Activated CD8-positive, alpha-beta memory T cell treated with anti-CD3 and anti-CD28 coated beads, Interleukin-2, amount 50 U/mL, for 4 hours (primary cell): ENCODE measurements around the gene SP3.

ENCODE experiments used
- DNase-seq: peaks from one replicate; pipeline ENCODE4 v3.0.0-alpha.2; 2020

Gene SP3

GRCh38 chr2:173993459-173993858 lies 28.3 kb upstream of the SP3 start:
- DNase-seq: no peak

DNA sequence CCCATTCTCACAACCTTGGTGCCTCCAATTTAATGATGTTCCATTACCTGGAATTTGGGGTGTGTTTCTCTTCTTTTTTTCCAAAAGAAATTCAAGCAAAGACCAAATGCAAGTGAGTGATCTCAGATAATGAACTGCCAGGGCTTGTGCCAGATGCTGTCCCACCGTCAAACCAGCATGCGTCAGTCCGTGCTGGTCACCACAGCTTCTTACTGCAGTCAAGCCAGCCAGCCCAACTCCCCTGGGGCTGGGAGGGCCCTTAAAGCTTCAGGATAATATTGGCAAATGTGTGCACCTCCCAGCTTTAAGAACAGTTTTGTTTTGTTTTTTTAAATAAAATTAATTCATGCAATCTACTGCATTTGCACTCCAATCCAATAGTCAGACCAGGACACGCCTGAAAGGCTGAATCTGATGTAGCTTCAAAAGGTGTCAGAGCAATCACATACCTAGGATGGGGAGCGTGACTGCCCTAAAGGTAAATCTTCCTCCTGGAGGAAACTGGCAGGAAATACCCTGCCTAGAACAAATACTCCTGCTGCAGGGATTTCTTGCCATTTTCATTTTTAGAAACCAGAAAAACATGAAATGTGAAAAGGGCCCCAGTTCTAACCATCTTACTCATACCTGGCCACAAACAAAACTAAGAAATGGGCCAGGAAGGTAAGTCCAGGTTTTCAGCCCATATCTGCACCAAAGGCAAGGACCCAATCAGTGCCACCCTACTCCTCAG lies 26.8 kb upstream of the SP3 start:
- DNase-seq: no peak

DNA sequence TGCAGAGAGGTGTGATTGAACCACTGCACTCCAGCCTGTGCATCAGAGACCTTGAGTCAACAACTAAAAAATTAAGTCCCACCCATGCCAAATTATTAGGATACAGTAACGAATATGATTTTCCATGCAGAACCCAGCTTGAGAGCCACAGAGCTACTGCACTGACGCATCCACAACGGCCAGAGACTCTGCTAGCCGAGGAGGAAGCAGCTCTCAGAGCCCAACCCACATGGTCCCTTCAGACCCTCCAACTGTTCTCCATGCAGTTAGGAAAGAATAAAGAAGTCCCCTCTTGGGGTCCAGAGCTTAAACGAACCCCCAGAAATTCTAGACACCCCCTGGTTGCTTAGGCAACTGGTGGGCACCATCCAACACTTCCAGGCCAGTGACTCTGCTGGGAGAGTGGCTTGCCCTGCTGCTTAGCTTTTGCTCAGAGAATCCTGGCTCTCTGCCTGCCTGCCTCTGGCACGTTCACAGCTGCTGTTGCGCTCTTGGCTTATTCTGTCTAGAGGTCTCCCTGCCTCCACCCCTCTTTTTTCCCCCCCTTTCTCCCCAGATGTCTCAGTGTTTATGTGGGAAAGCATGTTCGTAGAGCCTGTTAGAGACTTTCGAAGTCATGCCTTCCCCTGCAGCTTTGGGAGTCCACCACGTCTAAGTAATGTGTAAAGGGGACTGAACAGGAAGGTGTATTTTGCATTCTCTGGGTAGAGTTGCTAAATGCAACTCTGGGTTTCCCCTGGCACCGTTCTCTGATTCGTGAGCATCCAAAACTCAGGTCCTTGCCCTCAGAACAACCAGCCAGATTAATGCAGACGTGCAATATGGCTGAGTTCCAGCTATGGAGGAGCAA lies 26.0 kb upstream of the SP3 start:
- no peak for DNase-seq

GRCh38 chr2:173990245-173990644 lies 25.1 kb upstream of the SP3 start:
- DNase-seq: no peak

DNA sequence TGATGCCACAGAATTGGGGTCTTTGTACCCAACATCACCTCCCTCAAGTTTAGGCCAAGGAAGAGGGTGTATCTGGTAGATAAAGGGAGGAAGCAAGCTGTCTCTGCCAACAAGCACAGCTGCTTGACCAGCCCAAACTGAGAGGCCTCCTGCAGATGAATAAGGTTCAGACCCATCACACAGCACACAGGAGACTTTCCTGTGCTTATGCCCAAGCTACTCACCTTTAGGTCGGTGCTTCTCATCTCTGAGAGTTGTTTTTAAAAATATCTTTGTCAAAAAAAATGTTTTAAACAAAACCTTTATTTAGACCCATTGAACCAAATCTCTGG lies 24.7 kb upstream of the SP3 start:
- DNase-seq: no peak

DNA sequence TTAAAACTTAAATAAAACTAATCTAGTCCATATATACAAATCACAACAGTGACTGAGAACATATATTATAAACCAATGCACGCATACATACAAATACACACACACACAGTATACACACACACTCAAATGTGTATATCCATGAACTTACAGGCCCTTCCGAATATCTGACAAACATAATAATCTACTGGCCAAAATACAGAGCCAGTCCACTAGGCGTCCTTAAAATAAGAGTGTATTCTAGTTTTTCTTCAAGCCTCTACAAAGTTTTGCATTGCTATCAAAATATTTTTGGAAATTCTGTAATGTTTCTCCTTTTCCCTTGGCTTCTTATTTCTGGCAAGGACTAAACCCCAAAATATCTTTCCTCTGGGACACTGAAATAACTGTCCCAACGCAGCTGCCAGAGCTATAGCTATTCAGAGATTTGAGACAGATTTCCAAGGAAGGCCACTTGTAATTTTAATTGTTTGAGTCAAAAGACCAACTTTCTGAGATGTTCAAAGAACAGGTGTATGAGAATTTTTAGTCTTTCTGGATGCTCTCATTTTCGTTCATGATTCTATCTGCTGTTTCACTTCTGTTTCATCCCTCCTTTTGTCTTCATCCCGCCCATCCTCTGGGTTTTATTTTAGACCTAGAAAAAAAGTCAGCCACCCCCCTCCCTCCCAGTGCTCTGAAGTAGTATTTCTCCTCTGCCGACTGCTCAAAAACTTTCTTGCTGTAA lies 24.1 kb upstream of the SP3 start:
- DNase-seq: no peak

GRCh38 chr2:173986805-173987204 lies 21.6 kb upstream of the SP3 start:
- DNase-seq: no peak

DNA sequence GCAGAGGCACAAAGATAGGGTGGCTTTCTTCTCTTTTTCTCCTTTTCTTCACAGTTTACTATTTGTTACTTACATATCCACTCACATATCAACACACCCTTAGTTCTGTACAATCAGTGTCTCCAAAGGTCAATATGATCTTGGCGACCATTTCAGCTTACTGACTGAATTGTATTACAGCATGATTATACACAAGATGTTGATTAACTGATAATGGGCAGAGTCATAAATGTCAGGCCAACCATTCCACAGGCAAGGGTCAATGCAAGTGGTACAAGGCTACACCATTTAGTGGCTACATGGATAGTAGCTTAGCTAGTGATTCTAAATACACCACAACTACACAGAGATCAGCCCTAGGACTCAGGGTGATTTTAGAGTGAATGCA lies 20.4 kb upstream of the SP3 start:
- no peak for DNase-seq

DNA sequence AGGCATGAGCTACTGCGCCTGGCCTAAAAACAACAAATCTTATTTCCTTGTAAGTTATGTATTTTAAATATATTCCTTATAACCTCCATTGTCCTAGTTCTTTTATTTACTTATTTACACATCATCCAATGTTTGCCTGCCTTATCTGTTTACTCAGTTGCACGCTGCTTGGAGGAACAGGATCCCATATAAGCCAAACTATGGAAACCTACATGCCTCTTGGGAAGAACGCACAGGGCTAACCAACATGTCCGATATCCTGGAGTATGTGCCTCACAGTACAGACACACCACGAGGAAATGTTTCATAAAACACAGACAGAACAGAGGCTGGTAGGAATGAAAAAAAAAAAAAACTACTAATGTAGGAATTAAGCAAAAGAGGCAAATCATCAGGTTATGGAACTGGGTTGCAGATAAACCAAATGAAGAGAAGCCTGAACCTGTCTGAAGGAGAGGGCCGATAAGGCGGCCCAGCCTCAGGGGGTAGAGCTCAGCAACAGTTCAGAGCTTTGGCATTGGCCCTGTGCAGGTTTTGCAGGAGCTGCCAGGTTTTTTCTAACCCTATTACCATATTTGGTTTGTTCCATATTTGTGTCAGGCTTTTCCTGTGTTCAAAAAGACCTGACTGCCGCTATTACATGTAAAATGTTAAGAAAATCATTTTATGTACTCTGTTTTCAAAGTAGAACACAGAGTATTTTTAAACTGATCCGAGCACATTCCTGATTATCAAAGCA lies 19.9 kb upstream of the SP3 start:
- DNase-seq: no peak

DNA sequence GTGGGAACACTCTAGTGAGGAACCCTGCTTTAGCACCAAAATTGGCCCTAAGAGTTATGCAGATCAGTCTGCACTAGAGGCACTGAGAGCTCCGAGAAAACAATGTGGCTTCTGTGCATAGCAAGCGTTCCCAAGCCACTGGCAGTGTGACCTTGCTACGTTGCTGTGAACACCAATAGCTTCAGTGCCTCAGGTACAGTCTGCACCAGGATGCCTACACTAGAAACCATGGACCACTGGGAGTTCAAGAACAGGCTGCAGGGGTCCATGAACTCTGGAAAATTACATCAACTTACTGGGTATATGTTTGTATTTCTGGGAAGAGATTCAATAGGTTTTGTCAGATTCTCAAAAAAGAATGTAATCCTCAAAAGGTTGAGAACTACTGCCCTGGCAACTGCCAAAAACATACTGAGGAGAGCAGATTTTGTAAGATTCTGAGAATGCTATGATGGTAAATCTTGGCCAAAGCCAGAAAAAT lies 18.3 kb upstream of the SP3 start:
- DNase-seq: no peak

- no peak for DNase-seq
Observed at GRCh38 chr2:173982918-173983317, 17.7 kb upstream of the SP3 start.

- no peak for DNase-seq
Observed at GRCh38 chr2:173982182-173982714, 17.1 kb upstream of the SP3 start.

GRCh38 chr2:173981520-173981919 lies 16.3 kb upstream of the SP3 start:
- no peak for DNase-seq

DNA sequence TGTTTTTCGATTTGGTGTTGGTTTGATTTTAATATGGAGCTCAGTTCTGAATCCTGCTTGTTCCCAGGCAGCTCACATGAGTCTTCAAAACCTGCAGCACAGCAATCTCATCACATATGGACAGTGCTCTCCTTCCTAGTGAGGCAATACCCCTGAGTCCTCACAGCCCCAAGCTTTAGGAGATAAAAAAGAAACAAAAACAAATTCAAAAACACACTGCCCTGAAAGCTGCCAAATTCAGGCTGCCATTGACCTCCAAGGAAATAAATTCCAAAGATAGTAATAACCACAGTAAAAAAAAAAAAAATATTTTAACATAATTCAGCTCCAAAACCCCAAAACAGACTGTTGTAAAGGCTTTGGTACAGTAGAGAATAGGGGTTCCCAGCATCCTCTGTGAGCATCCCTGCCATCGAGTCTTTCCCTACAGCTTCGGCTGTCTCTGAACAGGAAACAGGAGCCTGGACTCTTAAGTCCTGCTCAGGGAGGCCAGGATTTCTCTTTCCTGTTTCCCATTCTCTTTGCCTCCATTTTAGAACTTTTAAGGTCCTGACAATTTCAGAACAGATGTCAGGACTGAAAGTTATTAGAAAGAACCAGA lies 14.7 kb upstream of the SP3 start:
- no peak for DNase-seq

DNA sequence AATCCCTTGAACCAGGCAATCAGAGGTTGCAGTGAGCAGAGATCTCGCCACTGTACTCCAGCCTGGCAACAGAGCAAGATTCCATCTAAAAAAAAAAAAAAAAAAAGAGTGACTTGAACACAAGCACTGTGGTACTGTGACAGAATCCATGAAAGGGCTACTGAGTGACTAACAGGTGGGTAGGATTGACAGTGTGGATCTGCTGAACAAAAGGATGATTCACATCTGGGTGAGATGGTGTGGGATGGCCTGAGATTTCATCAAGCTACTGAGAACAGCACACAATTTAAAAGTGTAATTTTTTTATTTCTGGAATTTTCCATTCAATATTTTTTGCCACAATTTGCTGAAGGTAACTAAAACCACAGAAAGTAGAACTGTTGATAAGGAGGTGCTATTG lies 13.3 kb upstream of the SP3 start:
- no peak for DNase-seq

- no peak for DNase-seq
Observed at GRCh38 chr2:173972636-173973035, 7.5 kb upstream of the SP3 start.

GRCh38 chr2:173972165-173972564 lies 7.0 kb upstream of the SP3 start:
- DNase-seq: no peak

DNA sequence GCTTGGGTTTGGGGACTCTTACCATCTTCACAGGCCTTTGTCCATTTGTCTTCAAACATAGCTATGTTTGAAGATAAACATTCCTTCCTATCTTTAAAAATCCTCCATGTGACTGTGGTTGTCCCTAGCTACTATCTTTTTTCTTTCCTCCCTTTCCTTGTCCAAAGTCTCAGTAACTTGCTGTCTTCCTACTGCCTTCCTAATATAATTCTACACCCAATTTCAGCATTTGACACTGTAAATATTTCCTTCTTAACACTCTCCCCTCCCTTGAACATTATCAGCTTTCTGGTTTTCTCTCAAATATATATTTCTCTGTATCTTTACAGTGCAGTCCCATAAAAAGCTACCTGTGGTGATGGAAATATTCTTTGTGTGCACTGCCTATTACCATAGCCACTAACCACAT lies 5.3 kb upstream of the SP3 start:
- no peak for DNase-seq

GRCh38 chr2:173969886-173970285 lies 4.7 kb upstream of the SP3 start:
- no peak for DNase-seq

DNA sequence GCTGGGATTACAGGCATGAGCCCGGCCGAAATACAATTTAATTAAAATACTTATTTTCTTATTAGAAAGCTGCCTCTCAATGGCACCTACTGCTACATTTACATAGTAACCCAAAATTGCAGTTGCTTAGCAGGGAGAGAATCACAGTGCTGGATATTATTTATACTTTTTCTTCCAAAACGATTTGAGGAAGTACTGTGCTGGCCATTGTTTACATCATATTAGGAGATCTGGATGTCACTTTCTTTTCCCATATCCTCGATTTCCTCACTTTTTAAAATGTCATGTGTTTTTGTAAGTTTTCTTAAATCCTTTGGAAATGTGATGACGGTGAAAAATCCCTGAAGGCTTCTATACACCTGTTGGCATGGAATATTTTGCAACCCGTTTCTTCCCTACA lies 3.4 kb upstream of the SP3 start:
- no peak for DNase-seq

DNA sequence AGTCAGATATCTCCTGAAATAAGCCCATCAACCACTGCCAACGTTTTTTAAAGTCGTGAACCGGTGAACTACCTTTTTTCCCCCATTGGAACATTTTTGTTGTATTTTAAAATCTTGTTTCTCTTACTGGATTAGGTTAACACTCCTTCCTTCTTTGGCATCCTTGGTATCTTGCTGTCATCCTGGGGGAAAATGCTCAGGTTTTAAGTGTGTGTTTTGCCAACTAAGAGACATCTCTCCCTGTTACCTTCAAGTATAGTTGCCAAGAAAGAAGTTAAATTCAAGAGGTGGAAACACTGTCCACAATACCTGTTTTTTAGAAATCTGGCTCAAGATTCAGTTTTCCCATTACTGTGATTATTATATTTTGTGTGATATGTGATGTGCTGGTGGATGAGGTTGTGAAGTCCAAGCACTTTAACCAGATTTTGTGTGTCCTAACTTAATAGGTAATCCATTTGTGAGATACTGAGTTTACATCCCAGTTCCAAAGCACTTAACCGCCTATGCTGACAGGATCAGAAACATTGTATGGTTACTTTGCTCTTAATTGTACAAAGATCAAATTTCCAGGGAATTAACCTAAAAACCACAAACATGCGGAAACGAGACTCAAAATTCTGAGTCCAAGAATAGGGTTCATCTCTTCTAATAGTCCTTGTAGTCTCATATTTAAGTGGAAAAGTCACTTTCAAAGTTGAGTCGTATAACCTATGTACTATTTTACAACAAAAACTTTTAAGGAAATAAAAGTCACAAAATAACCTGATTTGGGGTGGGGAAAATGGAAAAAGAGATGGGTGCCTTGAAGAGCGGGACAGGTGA lies 1.3 kb upstream of the SP3 start:
- no peak for DNase-seq
